HG03439 (cell line): Measurements from ENCODE around the gene RYR3.

Source experiments
- ATAC-seq: cut with Tn5 transposase; IDR thresholded peaks from one replicate; pipeline ENCODE4 v1.9.1; 2021; ENCODE audit warnings: mild to moderate bottlenecking, moderate library complexity; ENCODE audit not compliant: unreplicated experiment

Gene RYR3

GRCh38 chr15:33380406-33380805, 69.6 kb downstream of the RYR3 start:
- ATAC-seq, result no peak

- ATAC-seq, result no peak
Observed at GRCh38 chr15:33382491-33382890, 71.7 kb downstream of the RYR3 start.

GRCh38 chr15:33384307-33384706, 73.5 kb downstream of the RYR3 start:
- ATAC-seq, result no peak

- no peak for ATAC-seq
Observed at GRCh38 chr15:33392453-33392852, 81.7 kb downstream of the RYR3 start.

GRCh38 chr15:33393546-33393945, 82.8 kb downstream of the RYR3 start:
- ATAC-seq, result no peak

- ATAC-seq, result no peak
Observed at GRCh38 chr15:33395321-33395720, 84.6 kb downstream of the RYR3 start.

- ATAC-seq, result no peak
Observed at GRCh38 chr15:33395846-33396245, 85.1 kb downstream of the RYR3 start.

GRCh38 chr15:33396475-33396874, 85.7 kb downstream of the RYR3 start:
- no peak for ATAC-seq

- no peak for ATAC-seq
Observed at GRCh38 chr15:33398555-33398954, 87.8 kb downstream of the RYR3 start.

- no peak for ATAC-seq
Observed at GRCh38 chr15:33400941-33401340, 90.2 kb downstream of the RYR3 start.

- ATAC-seq, result no peak
Observed at GRCh38 chr15:33402600-33402999, 91.8 kb downstream of the RYR3 start.

- no peak for ATAC-seq
Observed at GRCh38 chr15:33405096-33405495, 94.3 kb downstream of the RYR3 start.

GRCh38 chr15:33411596-33412540, 101.1 kb downstream of the RYR3 start:
- no peak for ATAC-seq

- no peak for ATAC-seq
Observed at GRCh38 chr15:33419701-33420100, 108.9 kb downstream of the RYR3 start.

GRCh38 chr15:33424025-33424424, 113.3 kb downstream of the RYR3 start:
- no peak for ATAC-seq

- no peak for ATAC-seq
Observed at GRCh38 chr15:33425142-33425541, 114.4 kb downstream of the RYR3 start.

GRCh38 chr15:33430577-33430976, 119.8 kb downstream of the RYR3 start:
- ATAC-seq, result no peak

GRCh38 chr15:33433821-33434220, 123.1 kb downstream of the RYR3 start:
- no peak for ATAC-seq

GRCh38 chr15:33438396-33438795, 127.6 kb downstream of the RYR3 start:
- ATAC-seq, result no peak

GRCh38 chr15:33440900-33441299, 130.1 kb downstream of the RYR3 start:
- no peak for ATAC-seq

- no peak for ATAC-seq
Observed at GRCh38 chr15:33442449-33442848, 131.7 kb downstream of the RYR3 start.

- no peak for ATAC-seq
Observed at GRCh38 chr15:33443708-33444107, 132.9 kb downstream of the RYR3 start.

GRCh38 chr15:33445984-33446383, 135.2 kb downstream of the RYR3 start:
- no peak for ATAC-seq
